ENCODE data around the gene BPIFB3.

Gene BPIFB3, protein sequence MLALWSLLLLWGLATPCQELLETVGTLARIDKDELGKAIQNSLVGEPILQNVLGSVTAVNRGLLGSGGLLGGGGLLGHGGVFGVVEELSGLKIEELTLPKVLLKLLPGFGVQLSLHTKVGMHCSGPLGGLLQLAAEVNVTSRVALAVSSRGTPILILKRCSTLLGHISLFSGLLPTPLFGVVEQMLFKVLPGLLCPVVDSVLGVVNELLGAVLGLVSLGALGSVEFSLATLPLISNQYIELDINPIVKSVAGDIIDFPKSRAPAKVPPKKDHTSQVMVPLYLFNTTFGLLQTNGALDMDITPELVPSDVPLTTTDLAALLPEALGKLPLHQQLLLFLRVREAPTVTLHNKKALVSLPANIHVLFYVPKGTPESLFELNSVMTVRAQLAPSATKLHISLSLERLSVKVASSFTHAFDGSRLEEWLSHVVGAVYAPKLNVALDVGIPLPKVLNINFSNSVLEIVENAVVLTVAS

DNA sequence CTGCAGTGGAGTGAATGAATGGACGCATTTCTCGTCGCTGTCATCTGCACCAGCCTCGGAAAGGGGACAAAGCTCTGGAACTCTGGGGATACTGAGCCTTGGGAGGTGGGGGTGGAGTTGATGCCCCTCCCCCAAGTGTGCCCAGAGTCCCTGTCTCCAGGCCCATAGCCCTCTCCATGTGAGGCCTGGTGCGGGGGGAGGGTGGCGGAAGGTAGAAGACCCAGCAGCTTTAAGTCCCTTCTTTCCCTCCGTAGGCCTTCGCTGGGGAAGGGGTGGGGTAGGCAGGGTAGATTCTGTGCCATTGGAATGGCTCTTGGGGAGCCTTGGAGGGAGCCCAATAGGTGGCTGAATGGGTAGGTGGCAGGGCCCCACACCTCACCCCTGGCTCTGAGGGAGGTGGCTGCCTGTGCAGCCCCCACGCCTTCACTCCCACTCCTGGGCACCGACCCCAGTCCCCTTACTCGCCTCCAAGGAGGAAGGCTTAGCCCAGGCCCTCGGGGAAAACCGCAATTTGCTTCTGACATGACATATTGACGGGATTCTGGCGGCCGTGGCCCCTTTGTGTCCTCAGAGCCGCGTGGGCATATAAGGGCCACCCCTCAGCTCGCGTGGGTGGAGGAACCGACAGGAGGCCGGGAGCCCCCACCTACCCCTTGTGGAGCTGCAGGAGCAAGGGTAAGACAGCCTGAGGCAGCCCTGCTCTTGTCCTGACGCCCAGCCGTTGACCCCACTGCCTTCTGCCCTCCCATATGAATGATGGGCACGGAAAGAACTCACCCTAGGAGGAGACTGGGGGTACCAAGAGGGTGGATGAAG lies at the start of gene BPIFB3:
Gene BPIFB3, plus strand, starts transcription at position 613 of the 816 bp plus-strand sequence. CDS start 1,533 bp downstream, outside the sequence.
- DNase-seq: no peak

DNA sequence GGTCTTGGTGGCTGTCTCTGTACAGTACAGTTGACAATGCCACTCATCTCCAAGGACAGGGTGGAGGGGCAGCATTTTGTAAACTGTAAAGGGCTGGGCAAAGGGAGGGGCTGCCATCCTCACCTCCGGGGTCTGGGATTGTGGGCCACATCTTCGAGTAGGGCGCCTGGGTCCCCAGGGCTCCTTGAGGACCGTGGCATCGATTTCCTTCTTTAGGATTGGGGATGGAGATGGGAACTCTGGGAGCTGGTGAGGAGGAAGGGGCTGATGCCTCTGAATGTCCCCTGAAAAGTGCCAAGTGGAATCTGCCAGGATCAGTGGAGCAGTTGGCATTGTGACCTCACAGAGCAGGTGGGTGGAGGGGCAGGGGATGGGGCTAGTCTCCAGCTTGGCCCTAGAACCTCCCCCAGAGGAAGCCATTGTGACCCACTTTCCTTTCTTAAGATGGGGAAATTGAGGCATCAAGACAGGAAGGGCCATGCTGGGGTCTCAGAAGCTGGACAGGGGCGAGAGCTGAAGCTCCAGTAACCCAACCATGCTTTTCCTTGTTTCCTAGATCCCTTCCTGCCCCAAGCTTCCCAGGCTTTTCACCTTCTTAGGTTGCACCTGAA lies 49.5 kb upstream of the BPIFB3 start, which contains the start of gene SUN5:
Gene SUN5, minus strand, starts transcription at position 293 of the 611 bp plus-strand sequence. Its CDS starts 93 bp downstream, at position 200.
- DNase-seq: no peak

DNA sequence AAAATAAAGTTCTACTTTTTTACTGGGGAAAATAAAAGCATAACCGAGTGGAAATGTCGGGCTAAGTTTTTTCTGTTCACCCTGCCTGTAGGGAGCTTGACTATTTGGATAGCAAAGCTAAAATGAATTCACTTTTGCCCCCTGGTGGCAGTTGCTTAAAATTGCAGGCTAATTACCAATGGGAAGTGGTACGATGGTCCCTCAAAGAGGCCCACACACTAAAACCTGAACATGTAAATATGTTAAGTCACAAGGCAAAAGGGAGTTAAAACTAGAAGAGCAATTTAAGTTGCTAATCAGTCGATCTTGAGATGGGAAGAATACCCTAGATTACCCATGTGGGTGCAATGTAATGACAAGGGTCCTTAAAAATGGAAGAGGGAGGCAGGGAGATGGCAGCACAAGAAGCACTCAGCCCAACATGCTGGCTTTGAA lies 48.6 kb upstream of the BPIFB3 start:
- DNase-seq: peak; percentile 59

DNA sequence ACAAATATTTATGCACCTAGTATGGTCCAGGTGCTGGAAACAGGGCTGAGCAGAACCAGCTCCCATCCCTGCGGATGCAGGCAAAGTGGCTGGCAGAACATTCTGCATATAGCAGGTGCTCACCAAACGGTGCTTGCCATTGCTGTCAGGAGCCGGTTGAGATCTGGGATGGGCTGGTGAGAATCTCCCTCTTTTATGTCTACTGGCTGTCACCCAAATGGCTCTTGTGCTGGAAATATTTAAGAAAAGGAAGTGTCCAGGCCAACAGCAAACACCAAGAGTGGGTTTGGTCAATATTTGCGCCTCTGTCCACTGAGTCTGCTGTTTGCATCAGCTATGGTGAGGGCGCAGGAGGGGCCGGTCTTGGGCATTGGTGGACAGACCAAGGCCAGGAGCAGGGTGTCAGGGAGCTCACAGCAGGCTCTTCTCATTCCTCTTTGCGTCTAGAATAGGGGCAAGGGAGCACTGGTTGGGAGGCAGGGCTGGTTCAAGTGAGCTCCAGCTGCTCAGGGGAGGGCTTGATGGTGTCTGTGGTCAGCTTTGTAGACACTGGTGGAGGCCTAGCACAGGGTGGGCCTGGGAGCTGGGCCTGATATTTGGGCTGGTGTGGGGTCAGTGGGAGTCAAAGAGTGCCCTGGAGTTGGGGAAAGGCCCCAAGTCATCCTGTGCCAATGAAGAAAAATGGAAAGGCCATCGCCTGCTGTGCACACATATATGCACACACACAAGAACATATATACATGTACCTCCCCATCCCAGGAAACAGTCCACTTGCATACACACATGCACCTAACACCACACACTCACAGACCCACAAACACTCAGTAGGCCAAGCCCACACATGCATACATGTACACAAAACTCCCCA lies 47.6 kb upstream of the BPIFB3 start:
- DNase-seq: no peak

DNA sequence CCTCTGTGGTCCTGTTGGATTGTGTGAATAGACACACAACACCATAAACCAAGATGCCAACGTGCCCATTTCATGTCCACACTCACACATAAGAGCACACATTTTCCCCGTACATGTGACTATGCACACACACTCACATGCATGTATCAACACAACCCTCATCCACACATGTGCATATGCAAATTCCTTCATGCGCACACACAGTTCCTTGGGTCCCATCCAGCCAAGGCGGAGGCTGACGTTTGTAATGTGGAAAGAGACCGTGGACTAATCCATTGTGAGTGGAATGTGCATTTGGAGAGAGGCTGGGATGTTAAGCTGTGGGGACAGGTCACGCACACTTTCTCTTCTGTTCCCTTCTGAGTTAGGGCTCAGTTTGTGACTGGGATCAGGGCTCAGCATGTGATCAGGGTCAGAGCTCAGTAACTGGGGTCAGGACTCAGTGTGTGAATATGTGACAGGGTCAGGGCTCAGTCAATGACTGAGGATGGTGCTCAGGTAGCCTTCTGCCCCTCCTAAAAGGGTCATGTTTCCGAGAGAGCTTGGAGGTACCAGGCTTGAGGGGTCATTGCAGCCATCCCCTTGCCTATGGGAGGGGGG lies 46.8 kb upstream of the BPIFB3 start:
- no peak for DNase-seq

DNA sequence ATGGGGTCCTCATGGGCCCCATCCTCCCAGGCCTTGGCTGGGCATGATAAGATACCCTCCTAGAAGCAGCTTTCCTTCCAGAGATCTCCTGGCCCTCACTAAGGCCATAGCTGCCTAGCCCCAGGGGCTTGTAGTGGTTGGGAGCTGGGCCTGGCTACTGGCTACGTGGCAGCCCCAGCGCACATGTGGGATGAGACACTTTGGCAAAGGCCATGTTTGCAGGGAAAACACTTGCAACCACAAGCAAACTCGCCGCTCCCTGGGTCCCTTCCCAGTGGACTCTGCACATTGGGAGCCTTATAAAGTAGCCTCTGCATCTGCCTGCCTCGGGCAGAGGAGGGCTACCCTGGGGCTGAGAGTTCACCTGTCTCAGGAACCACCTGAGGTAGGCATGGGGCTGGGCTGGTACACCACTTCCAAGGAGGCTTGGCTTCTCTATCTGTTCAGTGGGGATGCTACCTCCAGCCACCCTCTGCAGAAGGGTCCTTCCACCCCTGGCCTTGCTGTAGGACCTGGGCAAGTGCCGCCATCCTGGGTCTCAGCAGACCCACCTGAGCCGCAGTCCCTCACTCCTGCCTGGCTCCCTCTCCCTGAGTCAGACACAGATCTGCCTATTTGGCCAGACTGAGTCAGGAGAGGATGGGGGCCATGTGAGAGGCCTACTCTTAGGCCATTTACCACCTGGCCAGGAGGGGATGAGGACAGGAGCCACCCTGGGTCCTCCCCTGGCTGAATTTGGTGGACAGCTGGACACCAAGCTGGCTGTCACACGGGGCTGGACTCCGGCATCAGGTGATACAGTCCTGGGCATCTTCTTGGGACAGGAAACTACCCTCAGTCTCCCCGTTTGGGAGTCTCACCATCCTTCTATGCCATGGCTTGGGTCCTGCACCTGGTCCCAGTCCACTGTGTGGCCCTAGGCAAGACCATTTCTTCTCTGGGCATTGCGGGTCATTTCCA lies 46.0 kb upstream of the BPIFB3 start, which contains the start of gene BPIFB2:
Gene BPIFB2, plus strand, starts transcription at position 329 of the 960 bp plus-strand sequence. CDS start 871 bp downstream, outside the sequence.
- DNase-seq: no peak

DNA sequence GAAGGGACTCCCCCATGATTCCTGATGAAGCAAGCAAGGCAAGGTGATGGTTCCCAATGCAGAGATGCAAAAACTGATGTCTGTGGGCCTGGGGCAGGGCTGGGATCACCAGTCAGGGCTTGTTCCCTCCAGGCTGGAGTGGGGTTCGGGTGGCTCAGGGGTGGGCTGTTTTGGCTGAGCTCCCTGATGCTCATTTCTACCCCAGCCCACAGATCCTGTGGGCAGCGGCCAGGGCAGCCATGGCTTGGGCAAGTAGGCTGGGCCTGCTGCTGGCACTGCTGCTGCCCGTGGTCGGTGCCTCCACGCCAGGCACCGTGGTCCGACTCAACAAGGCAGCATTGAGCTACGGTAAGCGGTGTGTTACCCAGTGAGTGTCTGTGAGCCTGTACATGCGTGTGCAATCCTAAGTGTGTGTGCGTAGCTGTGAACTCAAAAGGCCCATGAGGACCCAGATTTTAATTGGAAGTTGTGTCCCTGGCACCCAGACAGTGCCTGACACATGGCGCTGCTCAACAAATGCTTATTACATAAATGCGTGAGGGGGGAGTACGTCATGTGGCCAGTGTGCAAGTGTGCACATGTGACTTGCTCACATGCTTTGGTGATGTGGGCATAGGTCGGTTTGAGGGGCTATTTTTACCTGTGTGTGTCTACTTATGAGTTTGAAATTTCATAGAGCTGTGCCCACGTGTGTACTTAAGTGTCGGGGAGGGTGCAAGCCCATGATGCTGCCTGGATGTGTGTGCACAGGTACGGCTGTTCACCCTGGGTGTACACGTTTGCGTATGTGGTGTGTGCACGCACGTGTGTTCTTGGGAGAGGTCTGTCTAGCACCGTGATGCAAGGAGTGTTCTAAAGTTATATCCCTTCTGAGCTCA lies 45.1 kb upstream of the BPIFB3 start:
- no peak for DNase-seq

DNA sequence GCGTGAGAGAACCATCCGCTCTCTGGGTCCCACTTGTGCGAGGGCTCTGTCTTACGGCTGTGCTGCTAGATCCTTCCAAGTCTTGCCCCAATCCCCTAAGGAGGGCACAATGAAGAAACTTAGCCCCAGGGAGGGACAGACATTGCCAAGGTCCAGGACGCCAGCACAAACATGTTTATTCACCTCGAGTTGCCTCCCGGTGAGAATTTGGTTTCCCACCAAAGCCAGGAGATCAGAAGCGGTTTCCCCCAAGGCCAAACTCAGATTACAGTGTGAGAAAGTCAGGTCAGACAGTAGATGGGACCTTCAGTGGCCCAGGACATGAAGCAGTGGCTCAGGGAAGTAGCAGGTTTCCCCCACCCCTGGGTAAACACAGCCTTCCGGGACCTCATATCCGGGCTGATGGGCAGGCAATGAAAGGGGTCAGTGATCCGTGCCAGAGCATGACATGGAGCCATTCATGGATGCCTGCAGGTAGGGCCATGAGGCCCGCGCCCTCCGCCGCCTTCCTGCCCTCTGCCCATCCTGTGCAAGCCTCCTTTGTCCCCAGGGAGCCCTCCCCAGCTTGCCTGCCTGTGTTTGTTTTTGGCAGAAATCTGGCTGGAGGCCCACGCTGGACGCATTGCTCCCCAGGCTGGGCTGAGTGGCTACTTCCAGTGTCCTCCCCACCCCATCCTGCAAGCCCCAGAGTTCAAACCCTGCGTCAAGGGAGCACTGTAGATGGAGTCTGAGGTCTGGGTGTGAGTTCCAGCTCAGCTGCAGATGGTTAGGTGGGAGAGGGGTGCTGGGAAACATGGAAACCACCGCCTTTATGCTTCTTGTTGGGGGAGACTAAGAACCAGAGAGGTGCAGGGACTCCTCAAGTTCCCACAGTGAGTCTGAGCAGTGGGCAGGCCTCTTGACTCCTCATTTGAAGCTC lies 44.2 kb upstream of the BPIFB3 start:
- no peak for DNase-seq

DNA sequence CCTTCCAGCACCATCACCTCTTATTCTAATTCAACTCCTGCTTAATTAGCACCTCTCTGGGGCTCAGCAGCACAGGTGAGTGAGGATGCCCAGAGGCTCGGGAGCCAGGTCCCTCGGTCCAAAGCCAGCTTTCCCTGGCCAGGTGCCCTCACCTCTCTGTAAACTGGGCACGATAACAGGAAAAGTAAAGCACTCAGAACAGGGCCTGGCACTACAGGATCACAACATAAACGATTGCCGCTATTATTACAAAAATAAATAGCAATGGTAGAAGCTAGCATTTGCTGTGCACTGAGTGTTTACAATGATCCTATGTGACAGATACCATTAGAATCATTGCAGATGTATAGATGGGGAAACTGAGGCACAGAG lies 43.6 kb upstream of the BPIFB3 start:
- DNase-seq: no peak

DNA sequence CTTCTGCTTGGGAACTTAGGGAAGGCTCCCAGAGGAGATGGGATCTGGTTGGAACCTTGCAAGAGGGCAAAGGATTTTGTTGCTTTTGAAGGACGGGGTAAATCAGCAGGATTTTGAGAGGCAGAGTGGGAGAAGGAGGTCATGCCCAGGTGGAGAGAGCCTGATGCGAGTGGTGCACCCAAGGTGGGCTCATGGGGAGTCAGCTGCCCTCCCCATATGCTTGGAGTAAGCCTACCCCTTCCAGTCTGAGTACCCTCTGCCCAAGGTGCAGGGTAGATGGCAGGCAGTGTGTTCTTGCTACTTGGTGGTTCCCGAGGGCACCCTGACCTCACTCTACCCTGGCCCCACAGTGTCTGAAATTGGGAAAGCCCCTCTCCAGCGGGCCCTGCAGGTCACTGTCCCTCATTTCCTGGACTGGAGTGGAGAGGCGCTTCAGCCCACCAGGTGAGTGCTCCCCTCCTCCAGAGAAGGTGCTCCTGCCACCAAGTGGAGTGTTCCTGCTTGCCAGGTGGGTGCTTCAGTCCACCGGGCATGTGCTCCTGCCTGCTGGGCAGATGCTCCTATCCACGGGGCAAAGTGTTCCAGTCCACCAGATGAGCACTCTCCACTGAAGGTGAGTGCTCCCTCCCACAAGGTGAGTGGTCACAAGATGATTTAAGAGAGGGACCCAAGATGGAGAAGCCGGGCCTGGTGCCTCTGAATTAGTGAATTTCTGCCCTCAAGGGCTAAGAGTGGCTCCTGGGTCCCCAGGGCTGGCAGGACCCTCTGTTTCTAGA lies 42.8 kb upstream of the BPIFB3 start:
- no peak for DNase-seq

DNA sequence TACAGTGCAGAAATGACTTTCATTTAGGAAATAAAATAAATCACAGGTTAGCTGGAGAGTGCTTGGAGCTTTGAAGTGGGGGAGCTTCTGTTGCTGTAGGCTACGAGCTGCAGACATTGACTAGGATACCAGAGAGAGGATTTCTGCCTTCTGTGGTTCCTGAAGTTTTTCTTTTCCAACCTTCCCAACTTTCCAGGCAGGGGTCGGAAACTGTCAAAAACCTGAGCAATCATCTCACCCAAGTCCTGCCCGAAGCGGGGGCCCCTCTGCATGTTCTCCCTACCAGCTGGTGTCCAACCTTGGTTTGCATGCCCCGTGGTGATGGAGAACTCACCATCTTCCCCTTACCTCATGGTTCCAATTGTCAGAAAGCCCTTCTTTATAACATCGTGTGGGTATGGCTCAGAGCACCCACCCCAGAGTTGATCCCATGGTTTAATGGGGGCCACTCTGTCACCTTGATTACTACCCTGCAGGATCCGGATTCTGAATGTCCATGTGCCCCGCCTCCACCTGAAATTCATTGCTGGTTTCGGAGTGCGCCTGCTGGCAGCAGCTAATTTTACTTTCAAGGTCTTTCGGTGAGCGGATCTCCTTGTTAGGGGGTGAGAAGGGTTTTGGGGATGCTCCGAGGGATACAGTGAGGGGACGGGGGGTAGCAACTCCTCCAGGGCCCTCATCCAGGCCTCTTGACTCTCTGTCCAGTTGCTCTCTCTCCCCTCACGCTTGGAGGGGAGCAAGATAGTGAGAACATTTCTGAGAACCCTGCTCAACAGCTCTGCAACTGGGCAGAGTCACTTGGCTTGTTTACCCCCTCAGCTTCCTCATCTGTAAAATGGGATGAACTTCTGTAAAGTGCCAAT lies 41.1 kb upstream of the BPIFB3 start:
- DNase-seq: no peak

DNA sequence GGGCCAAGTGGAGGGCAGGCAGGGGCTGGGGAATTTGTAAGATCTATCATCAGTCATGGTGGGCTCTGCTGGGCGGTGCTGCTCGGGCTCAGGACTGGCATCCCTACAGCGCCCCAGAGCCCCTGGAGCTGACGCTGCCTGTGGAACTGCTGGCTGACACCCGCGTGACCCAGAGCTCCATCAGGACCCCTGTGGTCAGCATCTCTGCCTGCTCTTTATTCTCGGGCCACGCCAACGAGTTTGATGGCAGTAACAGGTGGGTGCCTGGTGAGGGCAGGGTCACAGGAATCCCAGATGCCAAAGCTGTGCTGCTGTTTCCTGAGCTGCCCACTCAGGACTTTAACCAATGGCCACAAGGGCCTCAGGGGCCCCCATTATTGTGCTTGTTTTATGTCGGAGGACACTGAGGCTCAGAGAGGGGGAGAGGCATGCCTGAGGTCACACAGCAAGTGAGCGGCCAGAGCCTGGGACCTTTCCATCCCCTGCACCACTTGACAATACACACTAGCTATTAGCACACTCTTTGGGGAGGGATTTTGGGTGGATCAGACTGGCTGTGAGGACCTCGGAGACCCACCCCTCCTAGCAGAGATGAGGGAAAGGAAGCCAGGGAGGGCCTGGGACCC lies 39.9 kb upstream of the BPIFB3 start:
- no peak for DNase-seq

DNA sequence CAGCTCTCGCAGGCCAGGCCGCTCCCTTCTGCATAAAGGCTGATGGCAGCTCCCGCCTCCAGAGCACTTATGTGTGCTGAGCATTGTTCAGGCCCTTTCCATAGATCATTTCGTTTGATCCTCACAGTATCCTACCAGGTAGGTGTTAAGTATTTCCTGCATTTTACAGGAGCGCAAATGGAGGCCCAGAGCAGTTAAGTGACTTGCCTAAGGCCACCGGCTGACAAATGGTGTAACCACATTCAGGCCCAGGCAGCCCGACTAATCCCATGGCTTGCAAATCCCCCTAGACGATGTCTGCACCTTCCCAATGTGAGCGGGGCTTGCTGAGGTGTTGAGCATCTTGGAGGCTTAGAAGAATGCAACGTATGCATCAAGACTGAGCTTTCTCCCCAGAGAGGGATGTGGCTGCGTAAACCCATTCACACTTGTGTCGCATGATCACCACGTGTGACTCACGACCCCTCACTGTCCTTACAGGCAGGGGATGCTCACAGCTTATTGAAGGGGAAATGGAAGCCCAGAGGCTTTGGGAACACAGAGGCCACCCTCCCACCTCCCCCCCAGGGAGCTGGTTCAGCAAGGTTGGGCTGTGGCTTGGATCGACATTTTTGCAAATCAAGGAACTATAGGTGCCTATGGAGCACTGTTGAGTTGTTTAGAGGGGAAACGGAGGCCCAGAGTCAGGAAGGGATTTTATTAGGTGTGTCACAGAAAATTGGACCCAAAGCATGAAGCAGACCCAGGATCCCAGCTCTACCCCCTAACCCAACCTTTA lies 39.2 kb upstream of the BPIFB3 start:
- no peak for DNase-seq

DNA sequence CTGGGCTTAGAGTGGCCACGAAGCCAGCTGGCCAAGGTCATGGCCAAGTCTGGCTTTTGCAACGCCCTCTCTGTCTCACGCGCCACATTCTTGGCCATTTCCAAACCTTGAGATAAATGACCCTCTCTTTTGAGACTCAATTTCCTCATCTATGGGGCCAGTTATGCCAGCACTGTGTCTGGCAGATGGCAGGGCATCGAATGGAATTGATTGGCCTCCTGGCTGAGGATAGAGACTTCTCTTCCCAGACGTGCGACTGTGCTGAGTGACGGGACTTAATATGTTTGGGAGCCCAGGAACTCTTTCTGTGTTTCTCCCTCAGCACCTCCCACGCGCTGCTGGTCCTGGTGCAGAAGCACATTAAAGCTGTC lies 38.6 kb upstream of the BPIFB3 start:
- DNase-seq: no peak

Measured in CD4-positive, alpha-beta T cell treated with Interleukin-17A for 4 hours (primary cell).